Neural crest cell (in vitro differentiated cells): Measurements from ENCODE around the gene HIKESHI. TPM values are rescaled to one million over a fixed set of nuclear protein-coding genes. Genes with fewer than 3 reads are reported as not detected.

ENCODE experiments used
- DNase-seq: peaks from one replicate; pipeline ENCODE4 v3.0.0; 2021; ENCODE audit warnings: low read depth, mixed read lengths, low spot score
- H3K27ac Mint-ChIP-seq: one replicate; pipeline ENCODE4 v1.8.0; 2021; ENCODE audit warnings: mild to moderate bottlenecking, mixed read lengths; ENCODE audit not compliant: unreplicated experiment
- H3K27me3 Mint-ChIP-seq: 2 replicates; pipeline ENCODE4 v1.8.0; 2021; ENCODE audit warnings: low read depth, mild to moderate bottlenecking, mixed read lengths
- H3K36me3 Mint-ChIP-seq: 2 replicates; pipeline ENCODE4 v1.8.0; 2021; ENCODE audit warnings: low read depth, mild to moderate bottlenecking, mixed read lengths
- H3K4me1 Mint-ChIP-seq: 2 replicates; pipeline ENCODE4 v1.8.0; 2021; ENCODE audit warnings: mixed read lengths
- H3K4me3 Mint-ChIP-seq: one replicate; pipeline ENCODE4 v1.8.0; 2021; ENCODE audit warnings: mild to moderate bottlenecking, mixed read lengths
- H3K9me3 Mint-ChIP-seq: 2 replicates; pipeline ENCODE4 v1.8.0; 2021; ENCODE audit warnings: mixed read lengths
- CTCF ChIP-seq: fragments of 200-600 bp; sonication (generic); conservative IDR thresholded peaks from 2 replicates; pipeline ENCODE4 v1.5.0; 2021; ENCODE audit warnings: antibody characterized with exemption, mild to moderate bottlenecking
- total RNA-seq: library from RNA; stranded (reverse); gene quantifications from 2 replicates; pipeline ENCODE4 v1.2.1, GENCODE V29; 2021

Gene HIKESHI
- total RNA-seq, 1 donor from 2014 or later, result 56.7 TPM

GRCh38 chr11:86386283-86386682 lies 84.2 kb downstream of the HIKESHI start:
- no peaks in the 10 kb centered on the region for H3K9me3 Mint-ChIP-seq
- no peak overlapping the region for H3K27ac Mint-ChIP-seq
- DNase-seq, result no peak
- no peak overlapping the region for H3K4me3 Mint-ChIP-seq
- no peaks in the 10 kb centered on the region for H3K27me3 Mint-ChIP-seq
- TF ChIP-seq CTCF, result no peak
- no peaks in the 10 kb centered on the region for H3K36me3 Mint-ChIP-seq
- no peaks in the 10 kb centered on the region for H3K4me1 Mint-ChIP-seq

GRCh38 chr11:86386746-86387145 lies 84.7 kb downstream of the HIKESHI start:
- Mint-ChIP-seq H3K4me3 (no peak overlapping the region), H3K4me1 (no peaks in the 10 kb centered on the region), H3K27ac (no peak overlapping the region), H3K9me3 (no peaks in the 10 kb centered on the region), H3K27me3 (no peaks in the 10 kb centered on the region), H3K36me3 (no peaks in the 10 kb centered on the region)
- DNase-seq, result no peak
- TF ChIP-seq CTCF, result no peak

GRCh38 chr11:86388198-86388597 lies 86.2 kb downstream of the HIKESHI start:
- H3K36me3 Mint-ChIP-seq, result no peaks in the 10 kb centered on the region
- H3K4me1 Mint-ChIP-seq, result no peaks in the 10 kb centered on the region
- TF ChIP-seq CTCF, result no peak
- H3K9me3 Mint-ChIP-seq, result no peaks in the 10 kb centered on the region
- H3K27ac Mint-ChIP-seq, result no peak overlapping the region
- H3K27me3 Mint-ChIP-seq, result no peaks in the 10 kb centered on the region
- H3K4me3 Mint-ChIP-seq, result no peak overlapping the region
- DNase-seq, result no peak

GRCh38 chr11:86390487-86390886 lies 88.4 kb downstream of the HIKESHI start:
- Mint-ChIP-seq H3K4me3 (no peak overlapping the region), H3K36me3 (no peaks in the 10 kb centered on the region), H3K9me3 (no peaks in the 10 kb centered on the region), H3K4me1 (peaks cover 5% of the 10 kb centered on the region), H3K27ac (no peak overlapping the region), H3K27me3 (no peaks in the 10 kb centered on the region)
- no peak for TF ChIP-seq CTCF
- no peak for DNase-seq

- Mint-ChIP-seq H3K27ac (peak overlapping the region; percentile 8), H3K9me3 (no peaks in the 10 kb centered on the region), H3K4me1 (peaks cover 10% of the 10 kb centered on the region), H3K36me3 (no peaks in the 10 kb centered on the region), H3K4me3 (no peak overlapping the region), H3K27me3 (no peaks in the 10 kb centered on the region)
- no peak for DNase-seq
- TF ChIP-seq CTCF, result no peak
Observed at GRCh38 chr11:86395061-86395551, 93.1 kb downstream of the HIKESHI start.

Other genes with a start within 250 kb of the HIKESHI start
- 109 and 111 TPM in 2 replicates for gene PICALM, start 233.2 kb upstream of the HIKESHI start, total RNA-seq
- 39.2 and 41.8 TPM in 2 replicates for gene EED, start 57.5 kb upstream of the HIKESHI start, total RNA-seq
- 2.1 and 2.8 TPM in 2 replicates for gene CCDC81, start 72.6 kb downstream of the HIKESHI start, total RNA-seq